HepG2 (cell line): ENCODE measurements around the gene SH3BP2. TPM values are rescaled to one million over a fixed set of nuclear protein-coding genes. Genes with fewer than 3 reads are reported as not detected.

ENCODE experiments used
- ASH2L ChIP-seq: fragments of 300-600, 200-600 bp; sonication (generic); IDR thresholded peaks from 2 replicates; pipeline ENCODE4 v1.7.0; 2017; ENCODE audit warnings: low read depth, mild to moderate bottlenecking, moderate library complexity, mixed read lengths, low read length; ENCODE audit not compliant: insufficient read length
- BRD4 ChIP-seq: sonication (generic); formaldehyde crosslinking; IDR thresholded peaks from 2 replicates; pipeline ENCODE4 v1.4.0; 2020; ENCODE audit warnings: missing genetic modification reagents
- CBFB ChIP-seq: sonication (generic); formaldehyde crosslinking; IDR thresholded peaks from 2 replicates; pipeline ENCODE4 v1.4.0; 2020; ENCODE audit warnings: missing genetic modification reagents
- GFI1 ChIP-seq: sonication (generic); formaldehyde crosslinking; IDR thresholded peaks from 2 replicates; pipeline ENCODE4 v1.5.0; 2020; ENCODE audit warnings: missing genetic modification reagents, mild to moderate bottlenecking, borderline replicate concordance
- KMT2B ChIP-seq: IDR thresholded peaks from 2 replicates; pipeline ENCODE4 v1.6.1; 2016; ENCODE audit warnings: missing genetic modification reagents, missing compliant biosample characterization
- MED13 ChIP-seq: sonication (generic); formaldehyde crosslinking; IDR thresholded peaks from 2 replicates; pipeline ENCODE4 v1.5.0; 2020; ENCODE audit warnings: missing genetic modification reagents
- MTA1 ChIP-seq: sonication (generic); formaldehyde crosslinking; IDR thresholded peaks from 2 replicates; pipeline ENCODE4 v1.4.0; 2020; ENCODE audit warnings: missing genetic modification reagents, mild to moderate bottlenecking, borderline replicate concordance
- MXD4 ChIP-seq: IDR thresholded peaks from 2 replicates; pipeline ENCODE4 v1.6.1; 2016; ENCODE audit warnings: mild to moderate bottlenecking, missing biosample characterization, missing genetic modification reagents
- NR1H2 ChIP-seq: sonication (generic); formaldehyde crosslinking; IDR thresholded peaks from 2 replicates; pipeline ENCODE4 v1.8.1; 2022; ENCODE audit warnings: low read depth, missing genetic modification reagents, borderline replicate concordance
- SALL1 ChIP-seq: sonication (generic); formaldehyde crosslinking; IDR thresholded peaks from 2 replicates; pipeline ENCODE4 v1.8.0; 2022; ENCODE audit warnings: mild to moderate bottlenecking, missing genetic modification reagents
- TOPORS ChIP-seq: sonication (generic); formaldehyde crosslinking; IDR thresholded peaks from 2 replicates; pipeline ENCODE4 v1.8.0; 2023; ENCODE audit warnings: mild to moderate bottlenecking, missing genetic modification reagents
- ZFP41 ChIP-seq: sonication (generic); formaldehyde crosslinking; IDR thresholded peaks from 2 replicates; pipeline ENCODE4 v1.4.0; 2020; ENCODE audit warnings: mild to moderate bottlenecking, missing genetic modification reagents, borderline replicate concordance
- ZNF207 ChIP-seq: fragments of 450-650 bp; IDR thresholded peaks from 2 replicates; pipeline ENCODE4 v1.6.1; 2016; ENCODE audit warnings: antibody characterized with exemption, borderline replicate concordance
- ZNF317 ChIP-seq: sonication (generic); formaldehyde crosslinking; IDR thresholded peaks from 2 replicates; pipeline ENCODE4 v1.5.0; 2020; ENCODE audit warnings: mild to moderate bottlenecking, missing genetic modification reagents
- ZNF713 ChIP-seq: sonication (generic); formaldehyde crosslinking; IDR thresholded peaks from 2 replicates; pipeline ENCODE4 v1.4.0; 2020; ENCODE audit warnings: mild to moderate bottlenecking, missing genetic modification reagents
- polyA plus RNA-seq, 8 experiments: library from polyadenylated mRNA; depleted of rRNA in 3 of 8; stranded (reverse) in 7 of 8; unstranded in 1 of 8; fragments of >200 nt; fragmentation: Illumina TruSeq in 4 of 8; extraction: Trizol in 4 of 8; gene quantifications; 2 replicates each; pipeline versions ENCODE4 v1.2.1 to v1.2.3, GENCODE V29; 2011 to 2016; ENCODE audit warnings: low read depth in 4 of 8, missing spikeins in 1 of 8, mixed read lengths in 1 of 8; ENCODE audit not compliant: insufficient read depth in 1 of 8
- total RNA-seq, 5 experiments: library from RNA; depleted of rRNA; stranded (reverse); fragments of >200 nt; fragmentation: Illumina TruSeq; extraction: Trizol; gene quantifications; 2 replicates each; pipeline ENCODE4 v1.2.3, GENCODE V29; 2016; ENCODE audit warnings: low read depth in 1 of 5
- TF ChIP-seq, protein P1 (sequence below): sonication (generic); formaldehyde crosslinking; IDR thresholded peaks from 2 replicates; pipeline ENCODE4; 2020; ENCODE audit warnings: missing genetic modification reagents, mild to moderate bottlenecking, borderline replicate concordance
- TF ChIP-seq, protein P2 (sequence below): IDR thresholded peaks from 2 replicates; pipeline ENCODE4 v1.6.1; 2012; ENCODE audit warnings: inconsistent platforms
- TF ChIP-seq, protein P3 (sequence below): sonication (generic); formaldehyde crosslinking; IDR thresholded peaks from 2 replicates; pipeline ENCODE4 v1.4.0; 2020; ENCODE audit warnings: mild to moderate bottlenecking, missing genetic modification reagents
- TF ChIP-seq, protein P4 (sequence below): sonication (generic); formaldehyde crosslinking; IDR thresholded peaks from 2 replicates; pipeline ENCODE4 v1.4.0; 2020; ENCODE audit warnings: missing genetic modification reagents, borderline replicate concordance

The SH3BP2 gene
- total and polyA plus RNA-seq, 2 of the 13 experiments (the other 11 are each of a cell fraction or from before 2014, with no cell fraction given), result 16.9 to 34.5 TPM

DNA sequence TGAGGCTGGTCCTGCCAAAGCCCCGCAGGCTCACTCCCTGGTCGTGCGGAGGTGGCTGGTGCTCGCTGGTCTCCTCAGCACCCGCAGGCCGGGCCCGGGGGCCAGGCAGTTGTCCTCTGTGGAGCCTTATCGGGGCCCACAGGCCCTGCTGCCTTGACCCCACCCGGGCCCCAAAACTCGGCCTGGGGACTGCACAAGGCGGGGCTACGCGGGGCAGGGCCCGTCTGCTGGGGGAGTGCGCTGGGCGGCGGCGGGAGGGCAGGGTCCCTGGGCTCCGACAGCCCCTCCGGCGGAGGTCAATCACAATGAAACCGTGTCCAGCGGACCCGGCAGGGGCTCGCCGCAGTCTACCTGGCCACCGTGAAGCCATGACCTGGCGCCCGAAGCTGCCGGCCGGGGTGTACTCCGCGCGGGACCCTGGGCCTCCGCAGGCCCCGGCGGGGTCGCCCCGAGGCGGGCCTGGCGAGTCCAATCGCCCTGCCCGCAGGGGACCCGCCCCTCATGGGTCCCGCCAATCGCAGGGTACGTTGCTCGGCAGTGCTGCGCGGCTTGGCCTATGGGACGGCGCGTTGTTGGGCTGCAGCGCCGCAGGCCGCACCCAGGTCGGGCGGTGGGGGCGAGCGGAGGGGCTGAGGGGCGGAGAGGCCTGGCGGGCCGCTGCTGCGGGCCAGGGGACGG, 50.5 kb downstream of the SH3BP2 start, which contains the start of gene ADD1 (continued):
- TF ChIP-seq, protein P1, sequence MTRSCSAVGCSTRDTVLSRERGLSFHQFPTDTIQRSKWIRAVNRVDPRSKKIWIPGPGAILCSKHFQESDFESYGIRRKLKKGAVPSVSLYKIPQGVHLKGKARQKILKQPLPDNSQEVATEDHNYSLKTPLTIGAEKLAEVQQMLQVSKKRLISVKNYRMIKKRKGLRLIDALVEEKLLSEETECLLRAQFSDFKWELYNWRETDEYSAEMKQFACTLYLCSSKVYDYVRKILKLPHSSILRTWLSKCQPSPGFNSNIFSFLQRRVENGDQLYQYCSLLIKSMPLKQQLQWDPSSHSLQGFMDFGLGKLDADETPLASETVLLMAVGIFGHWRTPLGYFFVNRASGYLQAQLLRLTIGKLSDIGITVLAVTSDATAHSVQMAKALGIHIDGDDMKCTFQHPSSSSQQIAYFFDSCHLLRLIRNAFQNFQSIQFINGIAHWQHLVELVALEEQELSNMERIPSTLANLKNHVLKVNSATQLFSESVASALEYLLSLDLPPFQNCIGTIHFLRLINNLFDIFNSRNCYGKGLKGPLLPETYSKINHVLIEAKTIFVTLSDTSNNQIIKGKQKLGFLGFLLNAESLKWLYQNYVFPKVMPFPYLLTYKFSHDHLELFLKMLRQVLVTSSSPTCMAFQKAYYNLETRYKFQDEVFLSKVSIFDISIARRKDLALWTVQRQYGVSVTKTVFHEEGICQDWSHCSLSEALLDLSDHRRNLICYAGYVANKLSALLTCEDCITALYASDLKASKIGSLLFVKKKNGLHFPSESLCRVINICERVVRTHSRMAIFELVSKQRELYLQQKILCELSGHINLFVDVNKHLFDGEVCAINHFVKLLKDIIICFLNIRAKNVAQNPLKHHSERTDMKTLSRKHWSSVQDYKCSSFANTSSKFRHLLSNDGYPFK (CRISPR knock-in tag), result peak; percentile 63; the same call in 1 of the 2 replicates
- TF ChIP-seq ZFP41 (peak; percentile 26; the same call in 1 of the 2 replicates), CBFB (CRISPR knock-in tag) (0 out of 2 replicates have a peak, but pooled peaks have one; percentile 42), ZNF713 (CRISPR knock-in tag) (no peak), NR1H2 (CRISPR knock-in tag) (peak; percentile 59; the same call in 1 of the 2 replicates), MXD4 (CRISPR knock-in tag) (peak; percentile 42; the same call in 1 of the 2 replicates), MED13 (CRISPR knock-in tag) (peak; percentile 38; the same call in 1 of the 2 replicates), SALL1 (CRISPR knock-in tag) (peak; percentile 49), KMT2B (CRISPR knock-in tag) (peak; percentile 53; the same call in 1 of the 2 replicates), GFI1 (peak; percentile 72; the same call in 1 of the 2 replicates), TOPORS (CRISPR knock-in tag) (peak; percentile 38; the same call in 1 of the 2 replicates), MTA1 (peak; percentile 49; the same call in 1 of the 2 replicates), ZNF317 (CRISPR knock-in tag) (peak; percentile 32; the same call in 1 of the 2 replicates), ZNF207 (no peak), ASH2L (peak; percentile 61), BRD4 (peak; percentile 57)
- TF ChIP-seq, protein P2, sequence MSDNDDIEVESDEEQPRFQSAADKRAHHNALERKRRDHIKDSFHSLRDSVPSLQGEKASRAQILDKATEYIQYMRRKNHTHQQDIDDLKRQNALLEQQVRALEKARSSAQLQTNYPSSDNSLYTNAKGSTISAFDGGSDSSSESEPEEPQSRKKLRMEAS, result peak; percentile 55; the same call in 1 of the 2 replicates
- TF ChIP-seq, protein P3, sequence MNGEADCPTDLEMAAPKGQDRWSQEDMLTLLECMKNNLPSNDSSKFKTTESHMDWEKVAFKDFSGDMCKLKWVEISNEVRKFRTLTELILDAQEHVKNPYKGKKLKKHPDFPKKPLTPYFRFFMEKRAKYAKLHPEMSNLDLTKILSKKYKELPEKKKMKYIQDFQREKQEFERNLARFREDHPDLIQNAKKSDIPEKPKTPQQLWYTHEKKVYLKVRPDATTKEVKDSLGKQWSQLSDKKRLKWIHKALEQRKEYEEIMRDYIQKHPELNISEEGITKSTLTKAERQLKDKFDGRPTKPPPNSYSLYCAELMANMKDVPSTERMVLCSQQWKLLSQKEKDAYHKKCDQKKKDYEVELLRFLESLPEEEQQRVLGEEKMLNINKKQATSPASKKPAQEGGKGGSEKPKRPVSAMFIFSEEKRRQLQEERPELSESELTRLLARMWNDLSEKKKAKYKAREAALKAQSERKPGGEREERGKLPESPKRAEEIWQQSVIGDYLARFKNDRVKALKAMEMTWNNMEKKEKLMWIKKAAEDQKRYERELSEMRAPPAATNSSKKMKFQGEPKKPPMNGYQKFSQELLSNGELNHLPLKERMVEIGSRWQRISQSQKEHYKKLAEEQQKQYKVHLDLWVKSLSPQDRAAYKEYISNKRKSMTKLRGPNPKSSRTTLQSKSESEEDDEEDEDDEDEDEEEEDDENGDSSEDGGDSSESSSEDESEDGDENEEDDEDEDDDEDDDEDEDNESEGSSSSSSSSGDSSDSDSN, result peak; percentile 86
- TF ChIP-seq, protein P4, sequence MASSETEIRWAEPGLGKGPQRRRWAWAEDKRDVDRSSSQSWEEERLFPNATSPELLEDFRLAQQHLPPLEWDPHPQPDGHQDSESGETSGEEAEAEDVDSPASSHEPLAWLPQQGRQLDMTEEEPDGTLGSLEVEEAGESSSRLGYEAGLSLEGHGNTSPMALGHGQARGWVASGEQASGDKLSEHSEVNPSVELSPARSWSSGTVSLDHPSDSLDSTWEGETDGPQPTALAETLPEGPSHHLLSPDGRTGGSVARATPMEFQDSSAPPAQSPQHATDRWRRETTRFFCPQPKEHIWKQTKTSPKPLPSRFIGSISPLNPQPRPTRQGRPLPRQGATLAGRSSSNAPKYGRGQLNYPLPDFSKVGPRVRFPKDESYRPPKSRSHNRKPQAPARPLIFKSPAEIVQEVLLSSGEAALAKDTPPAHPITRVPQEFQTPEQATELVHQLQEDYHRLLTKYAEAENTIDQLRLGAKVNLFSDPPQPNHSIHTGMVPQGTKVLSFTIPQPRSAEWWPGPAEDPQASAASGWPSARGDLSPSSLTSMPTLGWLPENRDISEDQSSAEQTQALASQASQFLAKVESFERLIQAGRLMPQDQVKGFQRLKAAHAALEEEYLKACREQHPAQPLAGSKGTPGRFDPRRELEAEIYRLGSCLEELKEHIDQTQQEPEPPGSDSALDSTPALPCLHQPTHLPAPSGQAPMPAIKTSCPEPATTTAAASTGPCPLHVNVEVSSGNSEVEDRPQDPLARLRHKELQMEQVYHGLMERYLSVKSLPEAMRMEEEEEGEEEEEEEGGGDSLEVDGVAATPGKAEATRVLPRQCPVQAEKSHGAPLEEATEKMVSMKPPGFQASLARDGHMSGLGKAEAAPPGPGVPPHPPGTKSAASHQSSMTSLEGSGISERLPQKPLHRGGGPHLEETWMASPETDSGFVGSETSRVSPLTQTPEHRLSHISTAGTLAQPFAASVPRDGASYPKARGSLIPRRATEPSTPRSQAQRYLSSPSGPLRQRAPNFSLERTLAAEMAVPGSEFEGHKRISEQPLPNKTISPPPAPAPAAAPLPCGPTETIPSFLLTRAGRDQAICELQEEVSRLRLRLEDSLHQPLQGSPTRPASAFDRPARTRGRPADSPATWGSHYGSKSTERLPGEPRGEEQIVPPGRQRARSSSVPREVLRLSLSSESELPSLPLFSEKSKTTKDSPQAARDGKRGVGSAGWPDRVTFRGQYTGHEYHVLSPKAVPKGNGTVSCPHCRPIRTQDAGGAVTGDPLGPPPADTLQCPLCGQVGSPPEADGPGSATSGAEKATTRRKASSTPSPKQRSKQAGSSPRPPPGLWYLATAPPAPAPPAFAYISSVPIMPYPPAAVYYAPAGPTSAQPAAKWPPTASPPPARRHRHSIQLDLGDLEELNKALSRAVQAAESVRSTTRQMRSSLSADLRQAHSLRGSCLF (CRISPR knock-in tag), result no peak
